Measurements from ENCODE around the gene CCDC117. TPM values are rescaled to one million over a fixed set of nuclear protein-coding genes. Genes with fewer than 3 reads are reported as not detected.

The CCDC117 gene
- total and polyA plus RNA-seq, 9 donors, result 11.7 to 34.2 (median 22.8) TPM

GRCh38 chr22:28795071-28795693, 22.7 kb downstream of the CCDC117 start:
- intact Hi-C loops (cut with DNase I), result no loop called here
- 69 to 77% (median 77%) methylated on average over 6 of the region's 6 CpGs for WGBS, 3 donors
- Histone ChIP-seq H3K27me3 (no peaks in the 10 kb centered on the region), H3K9me3 (no peaks in the 10 kb centered on the region), H3K36me3 (no peaks in the 10 kb centered on the region), H3K4me3 (no peak overlapping the region), H3K27ac (no peak overlapping the region), H3K4me1 (ENCODE audit: insufficient read depth) (no peaks in the 10 kb centered on the region)
- no peak for DNase-seq
- TF ChIP-seq POLR2A (IDR thresholded peaks at IDR 0.05) (no peak), EP300 (IDR thresholded peaks at IDR 0.05) (no peak)

DNA sequence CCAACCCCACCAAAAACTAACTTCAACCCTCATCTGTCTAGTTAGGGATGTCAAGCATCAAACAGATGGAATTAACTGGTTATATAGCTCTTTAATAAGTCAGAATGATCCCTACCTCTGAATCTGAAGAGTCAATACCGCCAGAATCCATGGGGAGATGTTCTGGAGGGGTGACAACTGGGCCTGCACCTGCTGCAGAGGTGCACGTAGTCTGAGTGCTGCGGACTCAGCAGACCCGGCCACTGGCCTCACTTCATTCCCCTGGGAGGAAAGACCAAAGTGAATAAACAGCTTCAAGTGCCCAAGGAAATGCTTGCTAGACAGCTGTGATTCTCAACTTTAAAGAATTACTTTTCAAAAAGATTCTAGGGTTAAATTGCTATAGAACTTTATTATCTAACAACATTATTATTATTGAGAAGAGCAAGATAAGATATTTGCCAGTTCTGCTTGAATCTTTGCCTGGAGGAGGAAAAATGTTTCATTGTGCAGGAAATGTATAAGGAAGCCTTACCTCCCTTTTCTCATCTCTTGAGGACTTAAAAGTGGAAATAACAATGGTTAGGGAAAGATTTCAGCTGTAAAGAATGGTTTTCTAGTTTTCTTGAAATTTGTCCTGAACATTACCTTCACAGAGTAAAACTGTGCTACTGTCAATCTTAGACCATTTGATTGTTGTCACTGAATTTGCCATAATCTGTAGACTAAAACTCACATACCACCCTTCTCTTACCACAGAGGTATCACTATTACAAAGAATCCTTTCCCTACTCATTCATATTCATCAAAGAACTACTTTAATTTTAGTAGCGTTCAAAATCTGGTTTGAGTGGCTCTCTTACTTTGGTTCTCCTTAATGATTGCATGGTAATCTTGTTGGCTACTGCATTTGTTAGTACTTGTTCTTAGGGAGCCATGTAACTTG, 23.7 kb downstream of the CCDC117 start:
- no peaks in the 10 kb centered on the region for H3K36me3 ChIP-seq

GRCh38 chr22:28798810-28799605, 26.5 kb downstream of the CCDC117 start:
- Histone ChIP-seq H3K27me3 (no peaks in the 10 kb centered on the region), H3K36me3 (no peaks in the 10 kb centered on the region), H3K4me1 (ENCODE audit: insufficient read depth) (peaks cover 7% of the 10 kb centered on the region), H3K9me3 (no peaks in the 10 kb centered on the region), H3K4me3 (peak overlapping the region; percentile 98), H3K27ac (peak overlapping the region in 1 of 2 donors; percentile 99)
- DNase-seq, result peak; percentile 46 to 80 (median 48)
- TF ChIP-seq POLR2A (IDR thresholded peaks at IDR 0.05) (peak; percentile 77), EP300 (IDR thresholded peaks at IDR 0.05) (peak; percentile 54)
- TF ChIP-seq, protein P1, sequence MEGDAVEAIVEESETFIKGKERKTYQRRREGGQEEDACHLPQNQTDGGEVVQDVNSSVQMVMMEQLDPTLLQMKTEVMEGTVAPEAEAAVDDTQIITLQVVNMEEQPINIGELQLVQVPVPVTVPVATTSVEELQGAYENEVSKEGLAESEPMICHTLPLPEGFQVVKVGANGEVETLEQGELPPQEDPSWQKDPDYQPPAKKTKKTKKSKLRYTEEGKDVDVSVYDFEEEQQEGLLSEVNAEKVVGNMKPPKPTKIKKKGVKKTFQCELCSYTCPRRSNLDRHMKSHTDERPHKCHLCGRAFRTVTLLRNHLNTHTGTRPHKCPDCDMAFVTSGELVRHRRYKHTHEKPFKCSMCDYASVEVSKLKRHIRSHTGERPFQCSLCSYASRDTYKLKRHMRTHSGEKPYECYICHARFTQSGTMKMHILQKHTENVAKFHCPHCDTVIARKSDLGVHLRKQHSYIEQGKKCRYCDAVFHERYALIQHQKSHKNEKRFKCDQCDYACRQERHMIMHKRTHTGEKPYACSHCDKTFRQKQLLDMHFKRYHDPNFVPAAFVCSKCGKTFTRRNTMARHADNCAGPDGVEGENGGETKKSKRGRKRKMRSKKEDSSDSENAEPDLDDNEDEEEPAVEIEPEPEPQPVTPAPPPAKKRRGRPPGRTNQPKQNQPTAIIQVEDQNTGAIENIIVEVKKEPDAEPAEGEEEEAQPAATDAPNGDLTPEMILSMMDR (IDR thresholded peaks at IDR 0.05), result no peak
- intact Hi-C loops (cut with DNase I), result no loop called here
- WGBS, 3 donors, result 0 to 1% (median 1%) methylated on average over 7 of the region's 7 CpGs

More for the DNA sequence above, 23.7 kb downstream of the CCDC117 start:
- no peaks in the 10 kb centered on the region for H3K27me3 ChIP-seq
- DNase-seq, result no peak
- H3K4me3 ChIP-seq, result no peak overlapping the region
- WGBS, 3 donors, result 83 to 88% (median 86%) methylated on average over 5 of the region's 5 CpGs
- H3K27ac ChIP-seq, result no peak overlapping the region
- TF ChIP-seq, protein P1 (IDR thresholded peaks at IDR 0.05), result no peak
- TF ChIP-seq POLR2A (IDR thresholded peaks at IDR 0.05) (no peak), EP300 (IDR thresholded peaks at IDR 0.05) (no peak)
- intact Hi-C loops (cut with DNase I), result no loop called here
- no peaks in the 10 kb centered on the region for H3K9me3 ChIP-seq
- no peaks in the 10 kb centered on the region for H3K4me1 ChIP-seq (ENCODE audit: insufficient read depth)

DNA sequence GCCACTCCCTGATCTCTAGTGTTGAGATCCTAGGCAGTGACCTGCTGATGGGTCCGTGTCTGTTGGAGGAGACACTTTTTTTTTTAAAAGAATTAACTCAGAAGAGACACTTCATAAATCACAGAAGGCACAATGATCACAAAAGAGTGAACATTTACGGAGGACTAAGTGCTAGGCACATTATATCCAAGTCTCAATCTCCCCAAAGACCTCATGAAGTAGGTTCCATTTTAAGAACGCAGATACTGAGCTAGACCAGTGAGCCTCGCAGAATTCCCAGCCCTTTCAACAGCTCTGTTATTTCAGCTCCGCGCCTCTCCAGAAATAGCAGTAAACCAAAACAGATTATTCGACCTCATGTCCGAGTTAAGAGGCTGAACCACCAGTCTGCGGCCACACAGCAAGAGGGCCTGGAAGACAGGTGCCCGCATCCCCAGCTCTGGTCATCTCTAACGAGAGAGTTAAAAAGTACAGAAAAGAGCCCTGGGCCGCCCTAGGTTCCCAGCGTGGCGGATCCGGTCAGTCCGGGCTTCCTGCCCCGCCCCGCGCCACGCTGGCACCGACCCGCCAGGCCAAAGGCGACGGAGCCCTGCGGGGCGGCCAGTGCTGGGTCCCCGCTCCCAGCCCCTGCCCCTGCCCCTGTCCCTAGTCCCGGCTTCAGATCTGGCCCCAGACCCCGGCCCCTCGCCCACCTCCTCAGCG, 27.3 kb downstream of the CCDC117 start:
- peak; percentile 67 to 85 (median 77) for DNase-seq
- WGBS, 3 donors, result 0 to 1% (median 1%) methylated on average over 26 to 31 of the region's 31 CpGs
- H3K9me3 ChIP-seq, result no peaks in the 10 kb centered on the region
- intact Hi-C loops (cut with DNase I), result no loop called here
- no peak for TF ChIP-seq EP300 (IDR thresholded peaks at IDR 0.05)
- TF ChIP-seq POLR2A (IDR thresholded peaks at IDR 0.05), result no peak
- TF ChIP-seq, protein P1 (IDR thresholded peaks at IDR 0.05), result no peak
- peak overlapping the region; percentile 98 for H3K4me3 ChIP-seq
- H3K36me3 ChIP-seq, result no peaks in the 10 kb centered on the region
- peak overlapping the region; percentile 96 to 99 for H3K27ac ChIP-seq
- H3K4me1 ChIP-seq (ENCODE audit: insufficient read depth), result peaks cover 7% of the 10 kb centered on the region
- H3K27me3 ChIP-seq, result no peaks in the 10 kb centered on the region
